GM10266 (cell line): ENCODE measurements around the gene ABHD4.

Experiments used
- DNase-seq: peaks from one replicate; pipeline ENCODE4 v3.0.0; 2012; ENCODE audit errors: extremely low spot score
- TF ChIP-seq, protein P1 (sequence below): IDR thresholded peaks from 2 replicates; pipeline ENCODE4 v1.5.1; 2012; ENCODE audit warnings: mild to moderate bottlenecking, low read depth; ENCODE audit not compliant: control insufficient read depth, insufficient read depth; ENCODE audit errors: missing control alignments

The ABHD4 gene, protein sequence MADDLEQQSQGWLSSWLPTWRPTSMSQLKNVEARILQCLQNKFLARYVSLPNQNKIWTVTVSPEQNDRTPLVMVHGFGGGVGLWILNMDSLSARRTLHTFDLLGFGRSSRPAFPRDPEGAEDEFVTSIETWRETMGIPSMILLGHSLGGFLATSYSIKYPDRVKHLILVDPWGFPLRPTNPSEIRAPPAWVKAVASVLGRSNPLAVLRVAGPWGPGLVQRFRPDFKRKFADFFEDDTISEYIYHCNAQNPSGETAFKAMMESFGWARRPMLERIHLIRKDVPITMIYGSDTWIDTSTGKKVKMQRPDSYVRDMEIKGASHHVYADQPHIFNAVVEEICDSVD

DNA sequence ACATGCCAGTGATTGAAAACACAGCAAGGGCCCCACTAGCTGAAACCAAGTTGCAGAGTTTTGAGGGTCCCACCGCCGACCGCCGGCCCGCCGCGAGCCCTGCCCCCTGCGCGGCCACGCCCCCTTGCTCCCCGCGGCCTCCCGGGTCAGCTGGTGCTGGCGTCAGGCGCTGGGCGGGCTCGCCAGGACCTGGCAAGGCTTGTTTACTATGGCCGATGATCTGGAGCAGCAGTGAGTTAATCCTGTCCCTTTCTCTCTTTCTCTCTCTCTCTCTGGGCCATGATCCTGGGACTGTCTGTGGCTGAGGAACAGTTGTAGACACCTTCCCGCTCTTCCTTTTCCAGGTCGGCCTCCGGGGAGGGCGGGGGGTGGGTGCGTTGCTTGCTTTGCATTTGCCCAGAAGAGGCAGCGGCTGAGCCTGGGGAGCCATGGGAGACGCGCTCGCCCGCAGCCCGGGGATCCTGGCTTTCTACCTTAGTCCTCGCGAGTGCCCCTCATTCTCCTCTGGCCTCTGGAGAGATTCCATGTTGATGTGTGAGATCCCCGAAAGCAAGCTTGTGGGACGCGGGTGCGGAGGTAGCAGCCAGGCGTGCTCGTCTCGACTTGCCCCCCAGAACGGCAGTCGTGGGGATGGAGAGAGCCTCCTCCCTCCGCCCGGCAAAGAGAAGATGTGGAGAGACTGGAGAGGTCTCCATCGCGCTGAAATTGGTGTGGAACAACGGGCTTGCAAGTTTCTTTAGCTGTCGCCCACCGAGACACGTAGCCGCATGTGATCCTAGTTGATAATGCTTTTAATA lies at the start of gene ABHD4:
Gene ABHD4 (plus strand): TSS at position 202 of the 797 bp plus-strand sequence. CDS start 7 bp downstream, at position 209.
- TF ChIP-seq, protein P1, sequence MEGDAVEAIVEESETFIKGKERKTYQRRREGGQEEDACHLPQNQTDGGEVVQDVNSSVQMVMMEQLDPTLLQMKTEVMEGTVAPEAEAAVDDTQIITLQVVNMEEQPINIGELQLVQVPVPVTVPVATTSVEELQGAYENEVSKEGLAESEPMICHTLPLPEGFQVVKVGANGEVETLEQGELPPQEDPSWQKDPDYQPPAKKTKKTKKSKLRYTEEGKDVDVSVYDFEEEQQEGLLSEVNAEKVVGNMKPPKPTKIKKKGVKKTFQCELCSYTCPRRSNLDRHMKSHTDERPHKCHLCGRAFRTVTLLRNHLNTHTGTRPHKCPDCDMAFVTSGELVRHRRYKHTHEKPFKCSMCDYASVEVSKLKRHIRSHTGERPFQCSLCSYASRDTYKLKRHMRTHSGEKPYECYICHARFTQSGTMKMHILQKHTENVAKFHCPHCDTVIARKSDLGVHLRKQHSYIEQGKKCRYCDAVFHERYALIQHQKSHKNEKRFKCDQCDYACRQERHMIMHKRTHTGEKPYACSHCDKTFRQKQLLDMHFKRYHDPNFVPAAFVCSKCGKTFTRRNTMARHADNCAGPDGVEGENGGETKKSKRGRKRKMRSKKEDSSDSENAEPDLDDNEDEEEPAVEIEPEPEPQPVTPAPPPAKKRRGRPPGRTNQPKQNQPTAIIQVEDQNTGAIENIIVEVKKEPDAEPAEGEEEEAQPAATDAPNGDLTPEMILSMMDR, result no peak

GRCh38 chr14:22549324-22549962 lies 48.7 kb upstream of the ABHD4 start:
- TF ChIP-seq, protein P1, result no peak
- no peak for DNase-seq

More for the DNA sequence above, at the start of gene ABHD4:
- peak; percentile 80 for DNase-seq

DNA sequence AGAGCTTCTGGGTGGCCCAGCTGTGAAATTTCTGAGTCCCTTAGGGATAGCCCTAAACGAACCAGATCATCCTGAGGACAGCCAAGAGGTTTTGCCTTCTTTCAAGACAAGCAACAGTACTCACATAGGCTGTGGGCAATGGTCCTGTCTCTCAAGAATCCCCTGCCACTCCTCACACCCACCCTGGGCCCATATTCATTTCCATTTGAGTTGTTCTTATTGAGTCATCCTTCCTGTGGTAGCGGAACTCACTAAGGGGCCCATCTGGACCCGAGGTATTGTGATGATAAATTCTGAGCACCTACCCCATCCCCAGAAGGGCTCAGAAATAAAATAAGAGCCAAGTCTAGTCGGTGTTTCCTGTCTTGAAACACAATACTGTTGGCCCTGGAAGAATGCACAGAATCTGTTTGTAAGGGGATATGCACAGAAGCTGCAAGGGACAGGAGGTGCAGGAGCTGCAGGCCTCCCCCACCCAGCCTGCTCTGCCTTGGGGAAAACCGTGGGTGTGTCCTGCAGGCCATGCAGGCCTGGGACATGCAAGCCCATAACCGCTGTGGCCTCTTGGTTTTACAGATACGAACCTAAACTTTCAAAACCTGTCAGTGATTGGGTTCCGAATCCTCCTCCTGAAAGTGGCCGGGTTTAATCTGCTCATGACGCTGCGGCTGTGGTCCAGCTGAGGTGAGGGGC lies 48.0 kb upstream of the ABHD4 start:
- DNase-seq, result peak; percentile 49
- TF ChIP-seq, protein P1, result no peak

DNA sequence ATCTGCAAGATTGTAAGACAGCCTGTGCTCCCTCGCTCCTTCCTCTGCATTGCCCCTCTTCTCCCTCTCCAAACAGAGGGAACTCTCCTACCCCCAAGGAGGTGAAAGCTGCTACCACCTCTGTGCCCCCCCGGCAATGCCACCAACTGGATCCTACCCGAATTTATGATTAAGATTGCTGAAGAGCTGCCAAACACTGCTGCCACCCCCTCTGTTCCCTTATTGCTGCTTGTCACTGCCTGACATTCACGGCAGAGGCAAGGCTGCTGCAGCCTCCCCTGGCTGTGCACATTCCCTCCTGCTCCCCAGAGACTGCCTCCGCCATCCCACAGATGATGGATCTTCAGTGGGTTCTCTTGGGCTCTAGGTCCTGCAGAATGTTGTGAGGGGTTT lies 46.5 kb upstream of the ABHD4 start:
- TF ChIP-seq, protein P1, result no peak
- DNase-seq, result no peak

- no peak for DNase-seq
- TF ChIP-seq, protein P1, result no peak
Measured at GRCh38 chr14:22552001-22552826, 45.9 kb upstream of the ABHD4 start.

- TF ChIP-seq, protein P1, result no peak
- DNase-seq, result no peak
Measured at GRCh38 chr14:22552827-22553076, 45.3 kb upstream of the ABHD4 start.
